GM23338 (cell line): Measurements from ENCODE around the gene C14orf132. TPM values are rescaled to one million over a fixed set of nuclear protein-coding genes. Genes with fewer than 3 reads are reported as not detected.

Source experiments
- ATAC-seq: fragments of 200-7000 bp; cut with Tn5 transposase; 3 replicates; pipeline ENCODE4 v1.9.1; 2020
- DNase-seq: peaks from one replicate; pipeline ENCODE4 v3.0.0-alpha.2; 2015; ENCODE audit warnings: low spot score
- H2AFZ ChIP-seq: fragments of 200-600 bp; sonication (generic); 2 replicates; pipeline ENCODE4 v1.8.0; 2016; ENCODE audit warnings: antibody characterized with exemption, mild to moderate bottlenecking, moderate library complexity
- H3F3A ChIP-seq: fragments of 200-600 bp; sonication (generic); replicated peaks from 2 replicates; pipeline ENCODE4 v1.8.0; 2017; ENCODE audit warnings: antibody characterized with exemption, mixed run types, low read depth
- H3K27ac ChIP-seq: fragments of 200-600 bp; sonication (generic); 2 replicates; pipeline ENCODE4 v1.6.1; 2016; ENCODE audit warnings: low read depth
- H3K27me3 ChIP-seq: fragments of 200-600 bp; sonication (generic); 2 replicates; pipeline ENCODE4 v1.8.0; 2016; ENCODE audit warnings: mild to moderate bottlenecking, mixed run types, moderate library complexity; ENCODE audit not compliant: insufficient read depth
- H3K36me3 ChIP-seq: fragments of 200-600 bp; sonication (generic); 2 replicates; pipeline ENCODE4 v1.8.0; 2016; ENCODE audit warnings: mild to moderate bottlenecking; ENCODE audit not compliant: insufficient read depth
- H3K4me1 ChIP-seq: fragments of 200-600 bp; sonication (generic); 2 replicates; pipeline ENCODE4 v1.8.0; 2016; ENCODE audit warnings: mild to moderate bottlenecking, moderate library complexity; ENCODE audit not compliant: insufficient read depth
- H3K4me2 ChIP-seq: fragments of 200-600 bp; sonication (generic); 2 replicates; pipeline ENCODE4 v1.7.1; 2017; ENCODE audit warnings: mixed run types
- H3K4me3 ChIP-seq: fragments of 200-600 bp; sonication (generic); 2 replicates; pipeline ENCODE4 v1.6.1; 2016; ENCODE audit warnings: mixed run types
- H3K79me2 ChIP-seq: fragments of 200-600 bp; sonication (generic); replicated peaks from 2 replicates; pipeline ENCODE4 v1.8.0; 2017; ENCODE audit warnings: mild to moderate bottlenecking; ENCODE audit not compliant: insufficient read depth
- H3K9me2 ChIP-seq: fragments of 200-600 bp; sonication (generic); 2 replicates; pipeline ENCODE4 v1.8.0; 2017; ENCODE audit not compliant: insufficient read depth
- H4K20me1 ChIP-seq: fragments of 200-600 bp; sonication (generic); replicated peaks from 2 replicates; pipeline ENCODE4 v1.8.0; 2017; ENCODE audit warnings: mild to moderate bottlenecking; ENCODE audit not compliant: insufficient read depth
- H3K27ac Mint-ChIP-seq: 2 replicates; pipeline ENCODE4 v1.8.0; 2020; ENCODE audit warnings: inconsistent platforms, mild to moderate bottlenecking, moderate library complexity, mixed read lengths
- H3K27me3 Mint-ChIP-seq: 3 replicates; pipeline ENCODE4 v1.8.0; 2022; ENCODE audit warnings: low read depth, mild to moderate bottlenecking, moderate library complexity, mixed read lengths, inconsistent platforms; ENCODE audit not compliant: insufficient read depth, poor library complexity
- H3K36me3 Mint-ChIP-seq: 3 replicates; pipeline ENCODE4 v1.8.0; 2021; ENCODE audit warnings: low read depth, mild to moderate bottlenecking, inconsistent platforms, moderate library complexity, mixed read lengths
- H3K4me1 Mint-ChIP-seq: 3 replicates; pipeline ENCODE4 v1.8.0; 2020; ENCODE audit warnings: mild to moderate bottlenecking, inconsistent platforms, mixed read lengths
- H3K4me3 Mint-ChIP-seq: 3 replicates; pipeline ENCODE4 v1.8.0; 2021; ENCODE audit warnings: moderate library complexity, mild to moderate bottlenecking, inconsistent platforms, mixed read lengths
- H3K9me3 Mint-ChIP-seq: 3 replicates; pipeline ENCODE4 v1.8.0; 2020; ENCODE audit warnings: moderate library complexity, mild to moderate bottlenecking, inconsistent platforms, mixed read lengths
- CREB1 ChIP-seq: fragments of 250-450 bp; sonication (Bioruptor Pico); IDR thresholded peaks from 2 replicates; pipeline ENCODE4 v1.5.0; 2020; ENCODE audit warnings: low read depth, mild to moderate bottlenecking, moderate library complexity
- CTCF ChIP-seq, 2 experiments: fragments of 200-600 bp in 1 of 2; sonication (generic) in 1 of 2; conservative IDR thresholded peaks; 2 replicates each; pipeline versions ENCODE4 v1.5.1 to v1.6.1; 2016 to 2017; ENCODE audit warnings: antibody characterized with exemption in 2 of 2, low read depth in 2 of 2, mild to moderate bottlenecking in 2 of 2, moderate library complexity in 1 of 2
- EZH2 ChIP-seq: fragments of 200-600 bp; sonication (generic); IDR thresholded peaks from one replicate; pipeline ENCODE4 v1.8.0; 2017; ENCODE audit warnings: antibody characterized with exemption, mild to moderate bottlenecking, low read depth; ENCODE audit not compliant: unreplicated experiment
- EZH2phosphoT487 ChIP-seq: fragments of 200-600 bp; sonication (generic); IDR thresholded peaks from one replicate; pipeline ENCODE4 v1.8.1; 2018; ENCODE audit warnings: antibody characterized with exemption; ENCODE audit not compliant: unreplicated experiment
- JUNB ChIP-seq: IDR thresholded peaks from one replicate; pipeline ENCODE4 v1.6.1; 2016; ENCODE audit warnings: antibody characterized with exemption; ENCODE audit not compliant: unreplicated experiment
- NANOG ChIP-seq: IDR thresholded peaks from 2 replicates; pipeline ENCODE4 v1.6.1; 2016; ENCODE audit warnings: antibody characterized with exemption, borderline replicate concordance
- POLR2AphosphoS5 ChIP-seq: IDR thresholded peaks from 2 replicates; pipeline ENCODE4 v1.6.1; 2016; ENCODE audit warnings: antibody characterized with exemption, low read depth
- REST ChIP-seq: IDR thresholded peaks from one replicate; pipeline ENCODE4 v1.6.1; 2018; ENCODE audit warnings: antibody characterized with exemption; ENCODE audit not compliant: unreplicated experiment
- STAT1 ChIP-seq: IDR thresholded peaks from one replicate; pipeline ENCODE4 v1.6.1; 2016; ENCODE audit warnings: antibody characterized with exemption; ENCODE audit not compliant: unreplicated experiment
- ZNF114 ChIP-seq: fragments of 250-450 bp; sonication (Bioruptor Pico); IDR thresholded peaks from 2 replicates; pipeline ENCODE4 v1.5.0; 2020; ENCODE audit warnings: mild to moderate bottlenecking, moderate library complexity
- ZNF331 ChIP-seq: fragments of 250-450 bp; sonication (Bioruptor Pico); IDR thresholded peaks from 2 replicates; pipeline ENCODE4 v1.5.0; 2020; ENCODE audit warnings: low read depth, mild to moderate bottlenecking, moderate library complexity
- ZNF462 ChIP-seq: fragments of 250-450 bp; sonication (Bioruptor Pico); IDR thresholded peaks from 2 replicates; pipeline ENCODE4 v1.5.0; 2020; ENCODE audit warnings: mild to moderate bottlenecking, moderate library complexity
- polyA plus RNA-seq: library from polyadenylated mRNA; unstranded; fragments of >200 nt; fragmentation: Nextera tagmentation; extraction: Ambion mirVana; gene quantifications from 2 replicates; pipeline ENCODE4 v1.2.1, GENCODE V29; 2016
- total RNA-seq: library from RNA; depleted of rRNA; stranded (reverse); fragments of >200 nt; shearing (Covaris generic); gene quantifications from 2 replicates; pipeline ENCODE4 v1.2.3, GENCODE V29; 2014
- TF ChIP-seq, protein P1 (sequence below): IDR thresholded peaks from 2 replicates; pipeline ENCODE4 v1.6.1; 2016; ENCODE audit warnings: antibody characterized with exemption

C14orf132 gene
- total and polyA plus RNA-seq, 2 experiments from 2014 or later, result 13.8 to 16.2 TPM

DNA sequence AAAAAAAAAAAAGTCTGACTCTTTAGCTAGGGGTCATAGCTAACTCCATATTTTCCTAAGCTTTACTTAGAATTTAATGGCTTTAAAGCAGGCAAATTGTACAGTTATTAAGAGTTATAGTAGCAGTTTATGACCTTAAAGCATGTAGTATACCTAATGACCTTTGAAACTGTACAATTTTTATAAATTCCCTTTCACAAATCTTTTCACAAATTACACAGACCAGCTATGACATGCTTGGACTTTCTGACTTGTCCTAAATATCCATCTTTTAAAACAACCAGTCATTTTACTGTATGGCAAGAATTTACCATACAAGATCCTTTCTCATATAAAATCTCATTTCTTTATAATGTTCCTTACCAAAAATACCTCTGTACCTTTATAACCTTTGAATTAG is 74.8 kb downstream of the C14orf132 start:
- peaks cover 1% of the 10 kb centered on the region for H3K27me3 Mint-ChIP-seq
- peaks cover 20% of the 10 kb centered on the region for H3K36me3 Mint-ChIP-seq
- DNase-seq, result no peak
- H3K4me2 ChIP-seq, result no peak overlapping the region
- no peaks in the 10 kb centered on the region for H3F3A ChIP-seq
- H3K4me3 Mint-ChIP-seq, result no peak overlapping the region
- H3K9me2 ChIP-seq, result no peaks in the 10 kb centered on the region
- no peaks in the 10 kb centered on the region for H3K79me2 ChIP-seq
- TF ChIP-seq, protein P1, sequence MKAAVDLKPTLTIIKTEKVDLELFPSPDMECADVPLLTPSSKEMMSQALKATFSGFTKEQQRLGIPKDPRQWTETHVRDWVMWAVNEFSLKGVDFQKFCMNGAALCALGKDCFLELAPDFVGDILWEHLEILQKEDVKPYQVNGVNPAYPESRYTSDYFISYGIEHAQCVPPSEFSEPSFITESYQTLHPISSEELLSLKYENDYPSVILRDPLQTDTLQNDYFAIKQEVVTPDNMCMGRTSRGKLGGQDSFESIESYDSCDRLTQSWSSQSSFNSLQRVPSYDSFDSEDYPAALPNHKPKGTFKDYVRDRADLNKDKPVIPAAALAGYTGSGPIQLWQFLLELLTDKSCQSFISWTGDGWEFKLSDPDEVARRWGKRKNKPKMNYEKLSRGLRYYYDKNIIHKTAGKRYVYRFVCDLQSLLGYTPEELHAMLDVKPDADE, result no peak
- TF ChIP-seq JUNB (no peak), ZNF331 (CRISPR knock-in tag) (no peak), ZNF462 (CRISPR knock-in tag) (no peak), POLR2AphosphoS5 (no peak), CTCF (conservative IDR thresholded peaks at IDR 0.05; ENCODE audit: low read depth in 2 of 2) (no peak), EZH2 (no peak), NANOG (no peak), EZH2phosphoT487 (no peak), ZNF114 (CRISPR knock-in tag) (no peak), REST (no peak), STAT1 (no peak), CREB1 (CRISPR knock-in tag) (no peak)
- H3K4me1 Mint-ChIP-seq, result no peaks in the 10 kb centered on the region
- H3K9me3 Mint-ChIP-seq, result peaks cover 60% of the 10 kb centered on the region
- no peak overlapping the region for H3K4me3 ChIP-seq
- H3K36me3 ChIP-seq, result no peaks in the 10 kb centered on the region
- no peaks in the 10 kb centered on the region for H4K20me1 ChIP-seq
- H3K27me3 ChIP-seq, result no peaks in the 10 kb centered on the region
- H3K27ac ChIP-seq, result no peak overlapping the region
- no peak overlapping the region for H3K27ac Mint-ChIP-seq
- no peak overlapping the region for H2AFZ ChIP-seq
- no peaks in the 10 kb centered on the region for H3K4me1 ChIP-seq
- no peak for ATAC-seq
